Activated naive CD4-positive, alpha-beta T cell treated with anti-CD3 and anti-CD28 coated beads, Interleukin-2, amount 50 U/mL, for 16 hours (primary cell): ENCODE measurements around the gene KIF26B.
"Not testable (repeated sequence)": the region's sequence is repeated elsewhere in the genome, so short reads cannot be mapped to it uniquely, and the experiment has no call there.

Experiments used
- DNase-seq: peaks from one replicate; pipeline ENCODE4 v3.0.0-alpha.2; 2020

The KIF26B gene

DNA sequence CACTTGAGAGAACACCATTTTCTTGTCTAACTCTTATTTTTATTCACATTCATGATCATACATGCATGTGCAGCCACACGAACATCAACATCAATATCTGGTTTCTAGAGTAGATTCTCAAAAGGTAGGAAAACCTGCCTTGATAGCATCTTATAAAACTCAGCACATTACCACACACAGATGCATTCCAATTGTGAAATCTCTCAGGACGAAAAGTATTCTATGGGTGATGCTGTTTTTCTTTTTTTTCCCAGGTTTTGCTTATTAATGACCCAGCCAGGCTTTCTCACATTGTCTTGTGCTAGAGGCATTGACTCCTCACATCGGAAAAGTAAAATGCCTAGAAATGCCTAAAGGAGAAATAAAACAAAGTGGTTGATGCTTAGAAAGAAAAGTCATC is 562.8 kb downstream of the KIF26B start:
- no peak for DNase-seq

DNA sequence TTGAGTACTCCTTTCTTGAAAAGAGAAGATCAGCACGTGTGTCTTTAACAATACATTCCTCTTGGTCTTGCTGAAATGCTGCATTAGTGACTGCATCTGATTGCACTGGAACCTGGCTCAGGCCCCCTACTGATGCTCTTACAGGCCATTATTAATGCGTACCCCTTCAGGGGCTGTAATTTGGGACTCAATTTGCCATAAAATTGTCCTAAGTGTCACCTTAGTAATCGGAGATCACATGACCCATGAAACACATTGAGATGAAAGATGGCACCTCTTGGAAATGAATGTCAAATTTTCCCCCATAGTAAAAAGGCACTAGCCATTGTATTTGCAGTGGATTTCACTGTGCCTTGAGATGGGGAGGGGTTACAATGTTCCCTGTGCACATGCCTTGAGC is 563.3 kb downstream of the KIF26B start:
- DNase-seq: no peak

DNA sequence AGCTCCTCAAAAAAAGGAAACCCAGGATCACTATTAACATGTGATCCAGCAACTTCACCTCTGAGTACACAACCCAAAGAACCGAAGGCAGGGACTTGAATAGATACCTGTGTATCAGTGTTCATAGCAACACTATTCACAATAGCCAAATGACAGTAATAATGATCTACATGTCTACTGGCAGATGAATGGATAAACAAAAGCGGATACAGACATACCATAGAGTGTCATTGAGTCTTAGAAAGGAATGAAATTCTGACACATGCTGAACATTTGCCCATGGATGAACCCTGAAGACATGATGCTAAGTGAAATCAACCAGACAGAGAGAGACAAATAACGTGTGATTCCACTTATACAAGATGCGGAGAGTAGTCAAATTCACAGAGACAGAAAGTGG is 564.2 kb downstream of the KIF26B start:
- DNase-seq: no peak

DNA sequence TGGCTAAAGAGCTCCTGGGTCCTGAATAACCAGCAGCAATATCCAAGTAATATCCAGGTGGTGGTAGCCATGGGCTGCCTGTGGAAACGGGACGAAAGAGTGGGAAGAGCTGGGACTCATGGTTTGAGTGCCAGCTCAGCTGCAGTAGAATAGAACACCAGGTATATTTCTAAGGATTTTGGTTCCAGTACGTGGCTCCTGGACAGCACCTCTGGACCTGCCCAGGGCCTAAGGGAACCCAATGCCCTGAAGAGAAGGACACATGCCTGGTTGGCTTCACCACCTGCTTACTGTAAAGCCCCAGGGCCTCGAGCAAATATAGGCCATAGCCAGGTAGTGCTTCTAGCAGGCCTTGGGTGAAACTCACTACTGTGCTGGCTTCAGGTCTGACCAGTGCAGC is 566.7 kb downstream of the KIF26B start:
- no peak for DNase-seq

DNA sequence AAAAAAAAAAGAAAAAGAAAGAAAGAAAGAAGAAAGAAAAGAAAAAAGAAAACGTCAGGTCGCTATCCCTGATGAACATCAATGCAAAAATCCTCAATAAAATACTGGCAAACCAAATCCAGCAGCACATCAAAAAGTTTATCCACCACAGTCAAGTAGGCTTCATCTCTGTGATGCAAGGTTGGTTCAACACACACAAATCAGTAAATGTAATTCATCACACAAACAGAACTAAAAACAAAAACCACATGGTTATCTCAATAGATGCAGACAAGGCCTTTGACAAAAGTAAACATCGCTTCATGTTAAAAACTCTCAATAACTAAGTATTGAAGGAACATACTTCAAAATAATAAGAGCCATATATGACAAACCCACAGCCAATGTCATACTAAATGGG is 573.2 kb downstream of the KIF26B start:
- not testable (repeated sequence) for DNase-seq

DNA sequence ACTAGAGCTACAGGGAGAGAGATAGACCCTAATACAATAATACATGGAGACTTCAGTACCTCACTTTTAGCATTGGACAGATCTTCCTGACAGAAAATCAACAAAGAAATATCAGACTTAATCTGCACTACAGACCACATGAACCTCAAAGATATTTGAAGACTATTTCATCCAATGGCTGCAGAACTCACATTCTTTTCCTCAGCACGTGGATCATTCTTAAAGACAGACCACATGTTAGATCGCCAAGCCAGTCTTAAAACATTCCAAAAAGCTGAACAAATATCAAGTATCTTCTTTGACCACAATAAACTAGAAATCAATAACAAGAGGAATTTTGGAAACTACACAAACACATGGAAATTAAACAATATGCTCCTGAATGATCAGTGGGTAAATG is 576.0 kb downstream of the KIF26B start:
- DNase-seq: no peak

DNA sequence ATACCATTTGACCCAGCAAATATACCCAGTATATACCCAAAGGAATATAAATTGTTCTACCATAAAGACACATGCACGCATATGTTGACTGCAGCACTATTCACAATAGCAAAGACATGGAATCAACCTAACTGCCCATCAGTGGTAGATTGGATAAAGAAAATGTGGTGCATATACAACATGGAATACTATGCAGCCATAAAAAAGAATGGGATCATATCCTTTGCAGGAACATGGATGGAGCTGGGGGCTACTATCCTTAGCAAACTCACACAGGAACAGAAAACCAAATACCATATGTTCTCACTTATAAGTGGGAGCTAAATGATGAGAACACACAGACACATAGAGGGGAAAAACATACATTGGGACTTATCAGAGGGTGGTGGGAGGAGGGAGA is 585.6 kb downstream of the KIF26B start:
- DNase-seq: not testable (repeated sequence)

DNA sequence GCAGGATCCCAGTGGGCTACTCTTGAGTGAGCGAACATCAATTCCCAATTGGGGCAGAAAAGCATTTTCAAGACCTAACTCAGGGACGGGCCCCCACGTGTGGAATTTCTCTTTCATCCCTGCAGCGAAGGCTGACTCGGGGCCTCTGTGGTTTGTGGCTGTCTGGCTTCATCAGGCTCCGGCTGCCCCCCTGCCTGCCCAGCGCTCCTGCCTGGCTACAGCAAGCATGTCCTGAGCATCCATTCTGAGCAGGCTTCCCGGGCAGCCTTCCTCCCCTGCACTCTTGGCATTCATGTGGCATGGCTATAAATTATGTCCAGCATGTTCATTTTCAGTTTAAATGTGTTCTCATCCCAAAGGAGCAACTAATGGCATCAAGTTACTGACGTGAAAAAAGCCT is 588.1 kb downstream of the KIF26B start:
- no peak for DNase-seq

DNA sequence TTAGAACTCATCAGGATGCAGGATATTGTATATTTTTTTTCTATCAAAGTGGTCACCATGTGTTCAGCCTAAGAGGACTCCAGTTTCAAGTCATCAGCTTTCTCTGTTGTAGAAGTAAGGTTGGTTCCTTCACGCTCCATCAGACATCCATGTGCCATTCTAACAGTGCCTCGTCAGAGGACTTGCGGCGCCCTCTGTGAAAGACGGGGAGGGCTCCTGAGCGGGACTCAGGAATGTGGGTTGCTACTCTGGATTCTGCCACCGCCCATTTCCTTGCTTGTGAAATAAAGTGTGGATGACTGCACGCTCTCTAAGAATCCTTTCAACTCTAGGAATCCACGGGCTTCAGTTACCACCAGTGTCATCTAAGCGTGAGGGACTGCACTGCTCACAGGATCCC is 593.5 kb downstream of the KIF26B start:
- no peak for DNase-seq

DNA sequence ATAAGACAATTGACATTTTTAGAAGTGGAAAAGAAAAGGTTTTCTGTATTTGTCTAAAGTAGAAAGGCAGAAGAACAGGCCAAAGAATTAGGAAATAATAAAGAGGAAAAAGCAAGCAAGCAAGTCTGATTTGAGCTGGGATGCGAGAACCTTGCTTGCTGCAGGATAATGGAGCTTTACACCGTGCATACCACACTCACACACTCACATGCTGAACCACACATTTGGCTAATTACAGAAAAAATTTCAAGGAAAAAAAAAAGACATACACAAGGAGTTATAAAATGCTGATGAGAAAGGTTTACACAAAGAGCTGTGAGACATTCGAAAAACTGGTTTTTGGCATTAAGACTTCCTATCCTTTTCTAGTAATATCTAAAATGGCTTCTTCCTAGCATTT is 593.9 kb downstream of the KIF26B start:
- no peak for DNase-seq

DNA sequence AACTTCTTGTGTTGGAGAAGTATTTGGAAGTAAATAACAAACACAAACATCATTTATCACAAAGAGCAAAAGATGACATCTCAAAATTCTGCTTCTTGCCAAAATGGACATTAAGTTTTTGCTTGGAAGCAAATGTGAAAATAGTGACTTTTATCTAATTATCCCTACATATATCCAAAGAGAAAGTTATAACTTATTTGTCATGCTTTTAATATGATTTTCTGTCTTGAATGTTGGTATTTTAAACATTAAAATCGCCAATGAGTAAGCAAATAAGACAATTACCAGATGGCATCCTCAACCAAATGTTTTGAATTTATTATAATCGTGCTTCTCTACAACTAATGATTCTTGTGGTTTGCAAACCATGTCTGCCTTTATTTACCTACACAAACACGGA is 594.3 kb downstream of the KIF26B start:
- DNase-seq: no peak

DNA sequence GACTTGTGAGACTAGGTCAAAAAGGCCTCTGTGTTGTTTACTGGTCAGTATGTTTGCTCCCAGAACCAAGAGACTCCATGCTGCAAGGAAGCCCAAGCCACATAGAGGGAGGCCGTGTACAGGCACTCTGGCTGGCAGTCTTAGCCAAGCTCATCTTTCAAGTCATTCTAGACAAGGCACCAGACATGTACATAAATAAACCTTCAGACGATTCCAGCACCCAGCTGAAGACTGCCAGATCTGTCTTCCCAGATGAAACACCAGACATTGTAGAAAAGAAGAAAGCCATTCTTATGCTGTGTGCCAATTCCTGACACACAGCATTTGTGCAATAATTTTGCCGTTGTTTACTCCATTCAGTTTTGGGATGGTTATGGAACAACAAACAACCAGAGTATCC is 595.5 kb downstream of the KIF26B start:
- no peak for DNase-seq

DNA sequence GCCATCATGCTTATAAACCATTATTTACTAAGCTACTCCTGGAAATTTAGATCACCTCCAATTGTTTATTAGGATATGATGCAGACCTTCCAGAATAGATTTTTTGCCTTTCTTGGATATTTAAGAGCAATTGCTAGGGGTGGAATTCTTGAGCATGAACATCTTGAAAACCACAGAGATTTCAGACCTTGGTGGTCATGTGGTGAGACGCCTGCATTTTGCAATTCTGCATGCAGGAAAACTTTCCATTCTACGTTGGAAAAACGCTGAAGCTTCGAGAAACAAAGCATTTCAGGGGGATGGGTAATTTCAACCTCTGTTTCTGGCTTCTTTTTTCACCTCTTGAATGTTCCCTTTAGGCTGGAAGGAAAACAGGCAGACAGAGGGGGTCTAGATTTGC is 596.3 kb downstream of the KIF26B start:
- DNase-seq: no peak

DNA sequence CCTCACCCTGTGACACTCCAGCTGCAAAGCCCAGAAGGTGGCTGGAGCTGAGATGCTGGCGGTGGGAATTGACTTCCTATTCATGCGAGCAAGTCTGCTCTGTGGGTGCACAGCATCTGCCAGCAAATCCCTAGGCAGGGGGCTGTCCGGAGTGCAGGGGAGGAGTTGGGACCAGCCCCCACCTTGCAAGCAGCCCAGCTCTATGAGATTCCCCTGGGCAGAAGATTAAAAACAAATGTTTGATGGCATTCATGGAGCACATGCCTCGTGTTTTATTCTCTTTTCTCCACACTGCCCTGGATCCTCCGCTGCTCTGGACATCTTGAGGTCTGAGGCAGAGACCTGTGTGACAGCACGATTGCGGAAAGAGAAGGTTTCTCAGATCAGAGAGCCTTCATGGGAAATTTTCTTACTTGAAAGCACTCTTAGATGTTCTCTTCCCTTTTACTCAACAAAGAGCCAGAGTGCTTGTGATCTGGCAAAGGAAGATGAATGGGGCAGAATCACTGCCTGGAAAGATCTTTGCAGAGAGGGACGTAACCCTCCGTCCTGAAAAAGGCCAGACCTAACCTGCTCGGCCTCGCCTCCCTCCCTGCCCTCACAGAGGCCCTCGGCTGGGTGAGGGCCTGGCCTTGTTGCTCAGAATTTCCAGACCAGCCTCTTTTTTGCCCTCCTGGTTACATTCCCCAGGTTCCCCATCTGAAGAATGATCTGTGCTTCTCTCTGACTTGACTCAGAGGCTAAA is 597.1 kb downstream of the KIF26B start:
- DNase-seq: no peak

DNA sequence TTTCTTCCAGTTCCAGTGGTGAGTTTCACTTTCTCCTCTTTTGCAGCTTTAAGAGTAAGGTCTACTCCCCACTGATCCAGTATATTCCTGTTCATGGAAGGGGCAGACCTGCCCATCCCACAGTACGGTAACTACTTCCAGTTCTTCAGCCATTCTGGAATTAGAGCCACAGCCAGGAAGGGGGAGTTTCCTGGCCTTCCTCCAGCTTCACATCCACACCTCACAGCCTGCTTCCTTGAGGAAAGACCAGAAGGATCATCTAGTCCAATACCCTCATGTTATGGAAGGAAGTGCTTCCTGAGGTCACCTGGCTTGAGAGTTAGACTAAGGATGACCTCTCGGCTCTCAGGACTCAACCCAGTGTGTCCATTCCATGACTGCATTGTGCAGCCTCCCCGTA is 597.8 kb downstream of the KIF26B start:
- DNase-seq: no peak

DNA sequence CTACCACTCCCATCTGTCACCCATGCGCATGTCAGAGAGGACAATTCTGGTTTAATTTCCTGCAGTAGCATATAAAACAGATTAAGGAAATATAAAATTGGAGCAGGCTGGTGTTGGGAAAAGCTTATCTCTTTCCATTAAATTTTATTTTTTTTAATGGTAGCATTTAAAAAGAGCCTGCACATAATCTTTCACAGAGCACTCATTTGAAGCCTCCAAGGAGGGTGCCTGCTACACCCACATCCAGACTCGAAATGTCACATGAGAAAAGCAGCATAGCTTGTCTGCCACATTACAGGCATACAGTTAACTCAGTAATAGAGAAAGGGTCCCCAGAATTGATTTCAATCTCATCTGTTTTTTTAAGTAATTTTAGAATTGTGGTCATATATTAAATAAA is 599.0 kb downstream of the KIF26B start:
- no peak for DNase-seq

DNA sequence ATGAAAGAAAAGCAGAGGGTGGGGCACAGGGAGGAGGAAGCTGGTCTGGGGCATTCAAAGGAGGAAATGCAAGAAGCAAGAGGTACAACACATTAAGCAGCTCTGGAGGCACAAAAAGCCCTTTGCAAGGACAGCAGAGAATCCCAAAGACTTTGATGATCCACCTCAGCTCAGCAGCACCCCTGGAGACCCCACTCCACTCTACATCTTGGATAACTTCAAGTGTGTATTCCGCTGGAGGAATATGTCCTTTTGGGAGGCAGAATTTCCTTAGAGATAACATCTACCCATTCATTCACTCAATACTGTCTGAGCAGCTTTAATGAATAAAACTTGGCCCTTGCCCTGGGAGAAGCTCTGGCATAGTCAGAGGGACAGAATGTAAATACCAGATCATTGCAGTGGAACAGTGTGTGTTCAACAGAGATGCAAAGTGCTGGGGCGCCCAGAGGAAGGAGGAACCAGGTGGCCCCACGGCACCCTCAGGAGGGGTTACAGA is 599.7 kb downstream of the KIF26B start:
- no peak for DNase-seq
